Parathyroid adenoma (tissue), 2 donors: Measurements from ENCODE around the gene PIP5KL1.
A peak's percentile ranks its signal among the peaks of the same experiment; 100 is the strongest.

ENCODE experiments used
- H2AFZ ChIP-seq: fragments of 300-600 bp; sonication (generic); one replicate; pipeline ENCODE4 v1.7.0; 2017; ENCODE audit warnings: antibody characterized with exemption, mild to moderate bottlenecking
- H3K27ac ChIP-seq: fragments of 300-600 bp; sonication (generic); one replicate; pipeline ENCODE4 v1.7.0; 2017
- H3K27me3 ChIP-seq: fragments of 300-600 bp; sonication (generic); one replicate; pipeline ENCODE4 v1.7.0; 2017; ENCODE audit warnings: low read length; ENCODE audit not compliant: control insufficient read depth, insufficient read depth
- H3K36me3 ChIP-seq: fragments of 300-600 bp; sonication (generic); one replicate; pipeline ENCODE4 v1.7.0; 2017; ENCODE audit warnings: low read length; ENCODE audit not compliant: control insufficient read depth, insufficient read depth
- H3K4me1 ChIP-seq: fragments of 300-600 bp; sonication (generic); one replicate; pipeline ENCODE4 v1.7.0; 2017; ENCODE audit warnings: control low read depth
- H3K4me2 ChIP-seq: fragments of 300-600 bp; sonication (generic); one replicate; pipeline ENCODE4 v1.7.0; 2017; ENCODE audit warnings: low read length
- H3K4me3 ChIP-seq: fragments of 300-600 bp; sonication (generic); one replicate; pipeline ENCODE4 v1.7.0; 2017; ENCODE audit warnings: low read depth, low read length
- H3K79me2 ChIP-seq: fragments of 300-600 bp; sonication (generic); one replicate; pipeline ENCODE4 v1.7.0; 2017; ENCODE audit warnings: control low read depth
- H3K9ac ChIP-seq: fragments of 300-600 bp; sonication (generic); one replicate; pipeline ENCODE4 v1.7.0; 2017; ENCODE audit warnings: mild to moderate bottlenecking
- H3K9me3 ChIP-seq: fragments of 300-600 bp; sonication (generic); one replicate; pipeline ENCODE4 v1.7.0; 2017; ENCODE audit warnings: low read length; ENCODE audit not compliant: control insufficient read depth
- TF ChIP-seq, protein P1 (sequence below): fragments of 300-600 bp; sonication (generic); IDR thresholded peaks from one replicate; pipeline ENCODE4 v1.7.0; 2017; ENCODE audit warnings: antibody characterized with exemption, mild to moderate bottlenecking
- donor health status: primary hyperparathyroidism.

The PIP5KL1 gene

DNA sequence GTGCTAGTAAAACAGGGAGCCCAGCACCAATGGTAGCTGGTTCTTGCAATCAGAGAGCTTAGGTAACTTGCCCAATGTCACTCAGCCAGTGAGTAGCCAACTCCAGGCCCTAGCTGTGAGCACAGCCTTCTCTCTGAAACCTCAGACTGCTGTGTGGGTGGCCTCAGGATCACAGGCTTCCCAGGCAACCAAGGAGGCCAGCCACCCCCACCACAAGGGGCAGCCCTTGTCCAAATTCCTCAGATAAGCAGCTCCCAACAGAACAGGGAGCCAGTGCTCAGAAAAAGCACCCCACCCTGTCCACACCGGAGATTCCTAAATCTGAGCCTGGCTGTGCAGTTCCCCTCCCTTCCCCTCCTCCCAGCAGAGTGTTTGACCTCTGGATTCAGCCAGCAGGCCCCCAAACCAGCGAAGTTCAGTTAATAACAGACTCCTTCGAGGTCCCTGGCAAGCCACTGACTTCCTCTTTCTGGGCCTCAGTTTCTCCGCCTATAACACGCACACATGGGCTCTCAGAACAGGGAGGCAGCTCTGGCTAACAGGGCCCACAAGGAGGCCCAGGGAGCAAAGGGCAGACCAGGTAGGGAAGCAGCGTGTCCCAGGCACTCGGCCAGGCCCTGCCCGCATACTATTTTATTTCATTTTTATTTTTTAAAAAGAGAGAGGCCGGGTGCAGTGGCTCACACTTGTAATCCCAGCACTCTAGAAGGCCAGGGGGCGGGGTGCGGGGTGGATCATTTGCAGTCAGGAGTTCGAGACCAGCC is 47.5 kb upstream of the PIP5KL1 start:
- Histone ChIP-seq H3K27ac (peak overlapping the region; percentile 70), H3K9me3 (no peaks in the 10 kb centered on the region), H3K4me3 (peak overlapping the region; percentile 21), H3K27me3 (no peaks in the 10 kb centered on the region), H3K4me1 (peaks cover 17% of the 10 kb centered on the region), H3K4me2 (peak overlapping the region; percentile 39), H3K79me2 (peaks cover 9% of the 10 kb centered on the region), H3K9ac (no peak overlapping the region), H3K36me3 (no peaks in the 10 kb centered on the region), H2AFZ (no peak overlapping the region)
- TF ChIP-seq, protein P1, sequence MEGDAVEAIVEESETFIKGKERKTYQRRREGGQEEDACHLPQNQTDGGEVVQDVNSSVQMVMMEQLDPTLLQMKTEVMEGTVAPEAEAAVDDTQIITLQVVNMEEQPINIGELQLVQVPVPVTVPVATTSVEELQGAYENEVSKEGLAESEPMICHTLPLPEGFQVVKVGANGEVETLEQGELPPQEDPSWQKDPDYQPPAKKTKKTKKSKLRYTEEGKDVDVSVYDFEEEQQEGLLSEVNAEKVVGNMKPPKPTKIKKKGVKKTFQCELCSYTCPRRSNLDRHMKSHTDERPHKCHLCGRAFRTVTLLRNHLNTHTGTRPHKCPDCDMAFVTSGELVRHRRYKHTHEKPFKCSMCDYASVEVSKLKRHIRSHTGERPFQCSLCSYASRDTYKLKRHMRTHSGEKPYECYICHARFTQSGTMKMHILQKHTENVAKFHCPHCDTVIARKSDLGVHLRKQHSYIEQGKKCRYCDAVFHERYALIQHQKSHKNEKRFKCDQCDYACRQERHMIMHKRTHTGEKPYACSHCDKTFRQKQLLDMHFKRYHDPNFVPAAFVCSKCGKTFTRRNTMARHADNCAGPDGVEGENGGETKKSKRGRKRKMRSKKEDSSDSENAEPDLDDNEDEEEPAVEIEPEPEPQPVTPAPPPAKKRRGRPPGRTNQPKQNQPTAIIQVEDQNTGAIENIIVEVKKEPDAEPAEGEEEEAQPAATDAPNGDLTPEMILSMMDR: peak; percentile 6

DNA sequence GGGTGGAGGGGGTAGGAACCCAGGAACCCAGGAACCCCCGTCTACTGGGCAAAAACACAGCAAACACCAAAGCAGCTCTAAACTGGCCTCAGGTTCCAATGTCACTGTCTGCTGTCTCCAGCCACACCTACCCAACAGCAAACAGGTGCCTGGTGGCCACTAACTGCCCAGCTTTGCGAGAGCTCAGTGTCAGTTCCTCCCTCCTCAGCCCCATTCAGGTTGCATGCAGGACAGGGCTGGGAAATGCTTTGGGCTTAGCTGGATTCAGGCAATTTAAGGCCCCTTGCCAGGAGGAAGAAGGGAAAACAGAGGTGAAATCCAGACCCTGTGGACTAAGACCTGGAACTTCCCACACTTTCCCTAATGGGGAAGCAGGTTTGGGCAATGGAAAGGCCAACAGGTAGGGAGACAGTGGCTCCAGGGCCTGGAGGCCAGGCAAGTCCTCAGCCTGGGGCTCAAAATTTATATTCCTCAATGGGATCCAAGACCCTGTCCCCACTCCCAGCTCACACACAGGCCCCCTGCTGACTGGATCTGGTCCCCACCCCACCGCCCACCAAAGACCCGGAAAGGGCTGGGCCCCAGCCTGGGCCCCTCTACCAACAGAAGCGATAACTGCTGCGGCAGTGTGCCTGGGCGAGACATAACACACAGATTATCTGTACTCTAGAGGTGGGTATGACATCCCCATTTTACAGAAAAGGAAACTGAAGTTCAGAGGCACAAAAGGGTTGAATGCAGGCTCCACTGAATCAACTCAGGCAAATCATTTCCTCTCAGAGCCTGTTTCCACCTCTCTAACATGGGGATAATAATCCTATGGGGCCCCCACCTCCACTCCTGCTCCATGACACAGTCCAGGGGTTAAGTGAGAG is 46.7 kb upstream of the PIP5KL1 start:
- H3K79me2 ChIP-seq: peaks cover 9% of the 10 kb centered on the region
- TF ChIP-seq, protein P1: no peak
- peak overlapping the region; percentile 70 for H3K27ac ChIP-seq
- H3K4me1 ChIP-seq: peaks cover 26% of the 10 kb centered on the region
- no peak overlapping the region for H2AFZ ChIP-seq
- H3K9me3 ChIP-seq: no peaks in the 10 kb centered on the region
- peak overlapping the region; percentile 39 for H3K4me2 ChIP-seq
- H3K27me3 ChIP-seq: no peaks in the 10 kb centered on the region
- H3K9ac ChIP-seq: no peak overlapping the region
- H3K36me3 ChIP-seq: no peaks in the 10 kb centered on the region
- peak overlapping the region; percentile 21 for H3K4me3 ChIP-seq

DNA sequence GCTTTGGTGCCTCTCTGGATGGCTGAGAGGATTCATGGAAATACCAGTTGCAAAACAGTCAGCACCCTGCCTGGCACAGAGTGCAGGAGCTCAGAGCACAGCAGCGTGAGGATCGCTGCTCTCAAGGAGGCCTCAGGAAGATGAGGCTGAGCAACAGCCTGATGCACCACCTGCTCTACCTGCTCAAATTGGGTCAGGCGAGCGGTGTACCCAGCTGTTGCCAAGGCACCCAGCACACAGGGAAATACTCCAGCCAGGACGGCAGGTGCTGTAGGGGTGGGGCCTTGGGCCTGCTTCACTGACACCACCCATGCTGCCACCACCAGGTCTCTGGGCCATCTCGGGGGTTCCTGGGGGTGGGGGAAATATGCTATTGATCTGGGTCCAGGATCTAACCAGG is 45.9 kb upstream of the PIP5KL1 start:
- Histone ChIP-seq H3K4me1 (peaks cover 25% of the 10 kb centered on the region), H3K9me3 (no peaks in the 10 kb centered on the region), H3K79me2 (peaks cover 9% of the 10 kb centered on the region), H3K27ac (no peak overlapping the region), H3K27me3 (no peaks in the 10 kb centered on the region), H3K9ac (no peak overlapping the region), H2AFZ (no peak overlapping the region), H3K36me3 (no peaks in the 10 kb centered on the region), H3K4me2 (no peak overlapping the region), H3K4me3 (no peak overlapping the region)
- TF ChIP-seq, protein P1: no peak

DNA sequence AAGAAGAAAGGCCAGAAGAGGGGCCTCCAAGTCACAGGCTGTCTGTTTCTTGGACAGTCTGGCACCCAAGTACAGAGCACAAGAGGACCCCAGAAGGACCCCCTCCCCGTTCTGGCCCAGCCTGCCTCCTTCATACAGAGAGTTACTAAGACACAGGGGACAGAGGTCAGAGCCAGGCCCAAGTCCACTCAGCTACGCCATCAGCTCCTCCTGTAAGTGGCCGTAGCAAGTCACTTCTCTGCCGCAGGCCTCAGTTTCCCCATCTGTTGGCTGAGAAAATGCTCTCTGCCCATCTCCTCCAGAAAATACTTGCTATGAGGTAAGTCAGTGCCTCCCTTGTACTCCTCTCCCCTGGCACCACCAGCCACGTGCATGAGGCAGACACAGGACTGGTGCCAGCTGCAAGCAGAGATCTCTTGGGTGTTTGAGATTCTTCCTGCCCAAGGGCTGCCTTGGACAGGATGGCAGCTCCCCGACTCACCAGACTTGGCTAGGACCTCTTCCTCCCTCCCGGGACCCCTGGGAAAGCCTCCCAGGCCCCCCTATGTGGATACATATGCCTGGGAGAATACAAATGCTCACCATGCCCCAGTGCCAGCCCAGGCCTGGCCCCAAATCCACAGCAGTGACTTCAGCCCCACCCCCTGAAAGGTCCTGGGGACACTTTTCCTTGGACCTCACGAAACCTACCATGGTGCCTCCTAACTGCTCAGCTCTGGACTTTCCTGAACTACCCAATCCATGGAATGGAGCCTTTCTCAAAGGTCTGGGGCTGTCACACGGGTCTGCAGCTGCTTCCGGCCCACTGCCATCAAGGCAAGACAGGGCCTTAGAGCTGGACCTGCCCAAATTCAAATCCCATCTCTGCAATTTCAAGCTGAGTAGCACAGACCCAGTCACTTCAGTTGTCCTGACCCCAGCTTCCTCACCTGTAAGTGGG is 45.1 kb upstream of the PIP5KL1 start:
- Histone ChIP-seq H3K27ac (no peak overlapping the region), H3K79me2 (peaks cover 9% of the 10 kb centered on the region), H3K4me3 (no peak overlapping the region), H3K4me1 (peaks cover 27% of the 10 kb centered on the region), H3K4me2 (no peak overlapping the region), H3K9me3 (no peaks in the 10 kb centered on the region), H2AFZ (no peak overlapping the region), H3K27me3 (no peaks in the 10 kb centered on the region), H3K36me3 (no peaks in the 10 kb centered on the region), H3K9ac (no peak overlapping the region)
- TF ChIP-seq, protein P1: no peak
